Esophagus squamous epithelium (tissue), 4 donors: Measurements from ENCODE around the gene RGL1.

ENCODE experiments used
- CTCF ChIP-seq, 6 experiments: fragments of 450-650 bp in 4 of 6; fragments of 200-600 bp in 2 of 6; sonication (generic) in 2 of 6; IDR thresholded peaks; one replicate each; pipeline ENCODE4 v1.5.1; 2016 to 2019; ENCODE audit warnings: antibody characterized with exemption in 6 of 6, mild to moderate bottlenecking in 4 of 6, moderate library complexity in 4 of 6
- POLR2A ChIP-seq, 4 donors: fragments of 450-650 bp; IDR thresholded peaks; one replicate each; pipeline ENCODE4 v1.6.1; 2017; ENCODE audit warnings: antibody characterized with exemption in 4 of 4, mild to moderate bottlenecking in 4 of 4, moderate library complexity in 3 of 4

GRCh38 chr1:183757061-183757460, 47.9 kb upstream of the RGL1 start:
- TF ChIP-seq CTCF (IDR thresholded peaks at IDR 0.05) (no peak), POLR2A (IDR thresholded peaks at IDR 0.05) (no peak)
